OCI-LY7 (cell line): ENCODE measurements around the gene MARCO. TPM values are rescaled to one million over a fixed set of nuclear protein-coding genes. Genes with fewer than 3 reads are reported as not detected.

Experiments used
- BruUV-seq: library from RNA; stranded (reverse); fragments of 400-500 nt; replicated peaks from 2 replicates; lab custom pipeline; 2021; lab: Mats Ljungman, UMichigan
- CTCF ChIA-PET: fragments of 300-600 bp; sonication (Branson Sonifier 250); formaldehyde crosslinking; loops from one replicate; lab custom pipeline; 2022; ENCODE audit warnings: antibody characterized with exemption; ENCODE audit not compliant: unreplicated experiment; lab: Charles Lee
- POLR2A ChIA-PET: fragments of 300-600 bp; sonication (Branson Sonifier 250); formaldehyde crosslinking; loops from one replicate; lab custom pipeline; 2022; ENCODE audit warnings: antibody characterized with exemption; lab: Charles Lee
- DNase-seq: peaks from one replicate; pipeline ENCODE4 v3.0.0-alpha.2; 2015; ENCODE audit warnings: low spot score
- H2AFZ ChIP-seq: fragments of 200-600 bp; sonication (generic), shearing (Covaris generic); 2 replicates; pipeline ENCODE4 v1.6.1; 2014; ENCODE audit warnings: mild to moderate bottlenecking, antibody characterized with exemption, low read length, moderate library complexity
- H3K27ac ChIP-seq: fragments of 200-600 bp; sonication (generic); 2 replicates; pipeline ENCODE4 v1.5.1; 2014; ENCODE audit warnings: mixed run types, low read depth, mild to moderate bottlenecking, moderate library complexity, low read length, inconsistent platforms; ENCODE audit not compliant: poor library complexity, severe bottlenecking
- H3K36me3 ChIP-seq: fragments of 200-600 bp; sonication (generic); 2 replicates; pipeline ENCODE4 v1.6.1; 2014; ENCODE audit warnings: mild to moderate bottlenecking, antibody characterized with exemption, low read length, moderate library complexity, mixed read lengths; ENCODE audit not compliant: insufficient read depth
- H3K4me1 ChIP-seq: fragments of 200-600 bp; sonication (generic); 2 replicates; pipeline ENCODE4 v1.5.1; 2014; ENCODE audit warnings: mild to moderate bottlenecking, low read length; ENCODE audit not compliant: insufficient read depth, poor library complexity, severe bottlenecking
- H3K4me2 ChIP-seq: fragments of 200-600 bp; sonication (generic); 2 replicates; pipeline ENCODE4 v1.6.1; 2014; ENCODE audit warnings: mild to moderate bottlenecking, low read length
- H3K4me3 ChIP-seq: fragments of 200-600 bp; sonication (generic); 2 replicates; pipeline ENCODE4 v1.5.1; 2014; ENCODE audit warnings: mild to moderate bottlenecking, low read depth, low read length; ENCODE audit not compliant: poor library complexity, severe bottlenecking
- H3K79me2 ChIP-seq: fragments of 200-600 bp; sonication (generic); 2 replicates; pipeline ENCODE4 v1.6.1; 2016; ENCODE audit warnings: low read depth, mild to moderate bottlenecking, low read length, moderate library complexity, mixed read lengths; ENCODE audit not compliant: insufficient read depth
- H3K9me2 ChIP-seq: fragments of 200-600 bp; sonication (generic); 2 replicates; pipeline ENCODE4 v1.6.1; 2016; ENCODE audit warnings: mild to moderate bottlenecking, low read length, mixed read lengths; ENCODE audit not compliant: insufficient read depth
- H3K9me3 ChIP-seq: fragments of 200-600 bp; sonication (generic); 2 replicates; pipeline ENCODE4 v1.6.1; 2014; ENCODE audit warnings: mild to moderate bottlenecking, mixed run types, low read length, mixed read lengths
- H4K20me1 ChIP-seq: fragments of 200-600 bp; sonication (generic); 2 replicates; pipeline ENCODE4 v1.6.1; 2014; ENCODE audit warnings: mild to moderate bottlenecking, antibody characterized with exemption, low read length, moderate library complexity, mixed read lengths; ENCODE audit not compliant: insufficient read depth
- EZH2phosphoT487 ChIP-seq: fragments of 200-600 bp; sonication (generic); IDR thresholded peaks from 2 replicates; pipeline ENCODE4 v1.6.1; 2018; ENCODE audit warnings: low read depth, borderline replicate concordance, mild to moderate bottlenecking, mixed run types, antibody characterized with exemption, low read length, moderate library complexity, mixed read lengths
- intact Hi-C: fragments of 100-400 bp; cut with micrococcal nuclease; formaldehyde crosslinking; loops from one replicate; pipeline ENCODE4 v1.10.0; 2022; ENCODE audit not compliant: unreplicated experiment
- total RNA-seq, 2 experiments: library from RNA; depleted of rRNA in 1 of 2; stranded (reverse); fragments of >200 nt in 1 of 2; shearing (Covaris generic) in 1 of 2; gene quantifications; 2 replicates each; pipeline ENCODE4 v1.2.3, GENCODE V29; 2014 to 2022
- TF ChIP-seq, protein P1 (sequence below): fragments of 200-600 bp; sonication (generic); conservative IDR thresholded peaks from 2 replicates; pipeline ENCODE4 v1.5.1; 2014; ENCODE audit warnings: mild to moderate bottlenecking, antibody characterized with exemption, low read length, moderate library complexity, mixed read lengths

Gene MARCO
- total RNA-seq, 2 experiments from 2014 or later: not detected

DNA sequence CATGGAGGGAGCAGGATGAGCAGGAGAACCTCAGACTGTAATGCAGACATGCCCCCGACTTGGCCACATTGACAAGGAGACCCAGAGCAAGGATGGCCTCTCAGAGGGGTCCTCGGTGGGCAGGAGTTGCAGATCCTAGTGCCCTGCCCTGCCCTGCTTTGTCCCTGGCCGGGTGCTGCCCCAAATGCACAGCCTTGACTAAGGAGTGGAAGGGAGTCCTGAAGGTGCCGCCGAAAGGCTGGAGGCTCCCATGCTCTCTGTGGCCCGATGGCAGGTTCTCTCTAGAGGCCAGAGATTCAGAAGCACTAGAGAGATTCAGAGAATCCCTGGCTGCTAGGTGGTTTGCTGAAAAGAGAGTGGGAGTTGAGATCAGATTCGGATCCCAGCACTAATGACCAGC, 64.4 kb downstream of the MARCO start:
- Histone ChIP-seq H3K4me2 (no peak overlapping the region), H3K4me1 (no peaks in the 10 kb centered on the region), H3K27ac (no peak overlapping the region), H3K4me3 (no peak overlapping the region), H2AFZ (no peak overlapping the region), H3K36me3 (no peaks in the 10 kb centered on the region), H3K79me2 (no peaks in the 10 kb centered on the region), H3K9me3 (no peaks in the 10 kb centered on the region), H4K20me1 (no peaks in the 10 kb centered on the region), H3K9me2 (no peaks in the 10 kb centered on the region)
- intact Hi-C loops: no loop called here
- BruUV-seq: no TSS peak
- ChIA-PET CTCF (no interaction called here), POLR2A (no interaction called here)
- no peak for DNase-seq
- TF ChIP-seq EZH2phosphoT487: no peak
- TF ChIP-seq, protein P1, sequence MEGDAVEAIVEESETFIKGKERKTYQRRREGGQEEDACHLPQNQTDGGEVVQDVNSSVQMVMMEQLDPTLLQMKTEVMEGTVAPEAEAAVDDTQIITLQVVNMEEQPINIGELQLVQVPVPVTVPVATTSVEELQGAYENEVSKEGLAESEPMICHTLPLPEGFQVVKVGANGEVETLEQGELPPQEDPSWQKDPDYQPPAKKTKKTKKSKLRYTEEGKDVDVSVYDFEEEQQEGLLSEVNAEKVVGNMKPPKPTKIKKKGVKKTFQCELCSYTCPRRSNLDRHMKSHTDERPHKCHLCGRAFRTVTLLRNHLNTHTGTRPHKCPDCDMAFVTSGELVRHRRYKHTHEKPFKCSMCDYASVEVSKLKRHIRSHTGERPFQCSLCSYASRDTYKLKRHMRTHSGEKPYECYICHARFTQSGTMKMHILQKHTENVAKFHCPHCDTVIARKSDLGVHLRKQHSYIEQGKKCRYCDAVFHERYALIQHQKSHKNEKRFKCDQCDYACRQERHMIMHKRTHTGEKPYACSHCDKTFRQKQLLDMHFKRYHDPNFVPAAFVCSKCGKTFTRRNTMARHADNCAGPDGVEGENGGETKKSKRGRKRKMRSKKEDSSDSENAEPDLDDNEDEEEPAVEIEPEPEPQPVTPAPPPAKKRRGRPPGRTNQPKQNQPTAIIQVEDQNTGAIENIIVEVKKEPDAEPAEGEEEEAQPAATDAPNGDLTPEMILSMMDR: no peak

DNA sequence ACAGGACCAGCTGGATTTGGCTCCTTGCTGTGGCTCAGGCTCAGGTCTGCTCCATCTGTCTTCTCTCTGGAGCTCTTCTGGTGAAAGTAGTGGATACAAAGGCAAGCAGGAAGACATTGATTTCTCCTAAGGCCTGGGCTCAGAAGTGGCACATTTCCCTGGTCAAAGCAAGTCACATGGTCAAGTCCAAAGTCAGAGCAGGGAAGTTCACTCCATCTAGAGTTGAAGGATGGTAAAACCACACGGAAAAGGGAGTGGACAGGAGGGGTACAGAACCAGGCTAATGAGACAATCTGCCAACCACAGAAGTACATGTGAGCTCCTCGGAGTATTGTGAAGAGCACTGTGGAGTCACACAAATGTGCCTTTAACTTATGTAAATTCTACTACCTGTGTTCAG, 66.1 kb downstream of the MARCO start:
- Histone ChIP-seq H3K4me2 (no peak overlapping the region), H2AFZ (no peak overlapping the region), H3K4me3 (no peak overlapping the region), H3K4me1 (no peaks in the 10 kb centered on the region), H3K9me3 (no peaks in the 10 kb centered on the region), H3K79me2 (no peaks in the 10 kb centered on the region), H3K27ac (no peak overlapping the region), H3K9me2 (no peaks in the 10 kb centered on the region), H3K36me3 (no peaks in the 10 kb centered on the region), H4K20me1 (no peaks in the 10 kb centered on the region)
- POLR2A ChIA-PET: no interaction called here
- intact Hi-C loops: no loop called here
- no TSS peak for BruUV-seq
- no peak for DNase-seq
- TF ChIP-seq, protein P1: 0 out of 2 replicates have a peak, but pooled peaks have one; percentile 22
- TF ChIP-seq EZH2phosphoT487: no peak
- CTCF ChIA-PET: no interaction called here

DNA sequence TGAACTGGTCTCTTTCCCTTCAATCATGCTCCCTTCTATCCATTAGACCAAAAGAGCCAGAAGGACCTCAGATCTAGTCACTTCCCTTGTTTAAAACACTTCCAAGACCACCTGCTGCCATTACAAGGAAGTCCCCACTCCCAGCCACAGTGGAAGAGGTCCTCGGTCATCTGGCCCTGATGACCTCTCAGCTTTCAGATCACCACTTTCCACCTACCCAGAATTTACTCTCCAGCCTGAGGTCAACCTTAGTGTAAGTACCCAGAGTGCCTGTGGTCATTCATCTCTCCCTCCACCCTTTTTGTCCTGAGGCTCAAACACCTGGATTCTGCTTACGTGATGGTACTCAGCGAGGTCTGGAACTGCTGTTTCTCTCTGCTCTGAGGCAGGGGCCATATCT, 67.1 kb downstream of the MARCO start:
- no peak for DNase-seq
- no peaks in the 10 kb centered on the region for H3K79me2 ChIP-seq
- ChIA-PET POLR2A (no interaction called here), CTCF (no interaction called here)
- no TSS peak for BruUV-seq
- no peak overlapping the region for H3K27ac ChIP-seq
- no peak overlapping the region for H3K4me3 ChIP-seq
- no peaks in the 10 kb centered on the region for H3K9me3 ChIP-seq
- no peaks in the 10 kb centered on the region for H3K9me2 ChIP-seq
- intact Hi-C loops: no loop called here
- TF ChIP-seq EZH2phosphoT487: no peak
- TF ChIP-seq, protein P1: no peak
- H3K4me2 ChIP-seq: no peak overlapping the region
- H4K20me1 ChIP-seq: no peaks in the 10 kb centered on the region
- H2AFZ ChIP-seq: no peak overlapping the region
- H3K4me1 ChIP-seq: no peaks in the 10 kb centered on the region
- H3K36me3 ChIP-seq: no peaks in the 10 kb centered on the region
